ENCODE measurements around the gene MAGEA9.
"Not testable (repeated sequence)": the region's sequence is repeated elsewhere in the genome, so short reads cannot be mapped to it uniquely, and the experiment has no call there.

MAGEA9 gene

GRCh38 chrX:149773768-149774167, 8.0 kb upstream of the MAGEA9 start, which contains the start of gene HSFX1:
TSS of gene HSFX1 (plus strand) at chrX:149774068. CDS start at chrX:149774682, 614 bp downstream.
- H3K27ac ChIP-seq (replicated peaks); DNase-seq (ENCODE audit: low read depth in 1 of 2, low spot score in 1 of 2); H3K27me3 ChIP-seq (ENCODE audit: insufficient read depth, poor library complexity, severe bottlenecking); H3K4me3 ChIP-seq (replicated peaks; ENCODE audit: insufficient read depth, low read length): not testable (repeated sequence)

- H3K27ac ChIP-seq (replicated peaks); H3K4me3 ChIP-seq (replicated peaks; ENCODE audit: insufficient read depth, low read length); DNase-seq (ENCODE audit: low read depth in 1 of 2, low spot score in 1 of 2); H3K27me3 ChIP-seq (ENCODE audit: insufficient read depth, poor library complexity, severe bottlenecking): not testable (repeated sequence)
These were observed 3.7 kb upstream of the MAGEA9 start for GRCh38 chrX:149777999-149778398.

GRCh38 chrX:149795531-149795930, 13.8 kb downstream of the MAGEA9 start:
- DNase-seq (ENCODE audit: low read depth in 1 of 2, low spot score in 1 of 2); H3K4me3 ChIP-seq (replicated peaks; ENCODE audit: insufficient read depth, low read length); H3K27me3 ChIP-seq (ENCODE audit: insufficient read depth, poor library complexity, severe bottlenecking); H3K27ac ChIP-seq (replicated peaks): not testable (repeated sequence)

GRCh38 chrX:149799095-149799714, 17.5 kb downstream of the MAGEA9 start:
- no peak overlapping the region for H3K27ac ChIP-seq (replicated peaks)
- no peak overlapping the region for H3K4me3 ChIP-seq (replicated peaks; ENCODE audit: insufficient read depth, low read length)
- no peaks in the 10 kb centered on the region for H3K27me3 ChIP-seq (ENCODE audit: insufficient read depth, poor library complexity, severe bottlenecking)
- TF ChIP-seq POLR2AphosphoS5 (IDR thresholded peaks at IDR 0.05; ENCODE audit: low read depth) (no peak), REST (IDR thresholded peaks at IDR 0.05; ENCODE audit: insufficient replicate concordance, low read depth) (no peak), CTCF (IDR thresholded peaks at IDR 0.05; ENCODE audit: insufficient read depth, low read length) (no peak), GABPA (IDR thresholded peaks at IDR 0.05; ENCODE audit: low read depth) (no peak), SPI1 (IDR thresholded peaks at IDR 0.05; ENCODE audit: borderline replicate concordance, low read depth) (no peak)
- DNase-seq (ENCODE audit: low read depth in 1 of 2, low spot score in 1 of 2), result no peak

GRCh38 chrX:149799938-149800337, 18.2 kb downstream of the MAGEA9 start:
- Histone ChIP-seq H3K27ac (replicated peaks) (no peak overlapping the region), H3K4me3 (replicated peaks; ENCODE audit: insufficient read depth, low read length) (no peak overlapping the region), H3K27me3 (ENCODE audit: insufficient read depth, poor library complexity, severe bottlenecking) (no peaks in the 10 kb centered on the region)
- TF ChIP-seq CTCF (IDR thresholded peaks at IDR 0.05; ENCODE audit: insufficient read depth, low read length) (no peak), GABPA (IDR thresholded peaks at IDR 0.05; ENCODE audit: low read depth) (no peak), REST (IDR thresholded peaks at IDR 0.05; ENCODE audit: insufficient replicate concordance, low read depth) (no peak), POLR2AphosphoS5 (IDR thresholded peaks at IDR 0.05; ENCODE audit: low read depth) (no peak), SPI1 (IDR thresholded peaks at IDR 0.05; ENCODE audit: borderline replicate concordance, low read depth) (no peak)
- no peak for DNase-seq (ENCODE audit: low read depth in 1 of 2, low spot score in 1 of 2)

Data from HL-60 (cell line).